GM10847 (cell line): Measurements from ENCODE around the gene SAPCD2.
A peak's percentile ranks its signal among the peaks of the same experiment; 100 is the strongest.

ENCODE experiments used
- POLR2A ChIP-seq: IDR thresholded peaks from 2 replicates; pipeline ENCODE4 v1.6.1; 2011; ENCODE audit not compliant: insufficient read length; ENCODE audit errors: extremely low read depth

SAPCD2 gene, protein sequence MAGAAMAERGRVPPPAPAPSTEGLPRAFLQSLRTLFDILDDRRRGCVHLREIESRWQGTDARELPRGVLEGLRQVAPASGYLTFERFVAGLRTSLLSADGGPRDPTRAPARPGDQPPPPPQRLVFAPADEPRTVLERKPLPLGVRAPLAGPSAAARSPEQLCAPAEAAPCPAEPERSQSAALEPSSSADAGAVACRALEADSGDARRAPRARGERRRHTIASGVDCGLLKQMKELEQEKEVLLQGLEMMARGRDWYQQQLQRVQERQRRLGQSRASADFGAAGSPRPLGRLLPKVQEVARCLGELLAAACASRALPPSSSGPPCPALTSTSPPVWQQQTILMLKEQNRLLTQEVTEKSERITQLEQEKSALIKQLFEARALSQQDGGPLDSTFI

DNA sequence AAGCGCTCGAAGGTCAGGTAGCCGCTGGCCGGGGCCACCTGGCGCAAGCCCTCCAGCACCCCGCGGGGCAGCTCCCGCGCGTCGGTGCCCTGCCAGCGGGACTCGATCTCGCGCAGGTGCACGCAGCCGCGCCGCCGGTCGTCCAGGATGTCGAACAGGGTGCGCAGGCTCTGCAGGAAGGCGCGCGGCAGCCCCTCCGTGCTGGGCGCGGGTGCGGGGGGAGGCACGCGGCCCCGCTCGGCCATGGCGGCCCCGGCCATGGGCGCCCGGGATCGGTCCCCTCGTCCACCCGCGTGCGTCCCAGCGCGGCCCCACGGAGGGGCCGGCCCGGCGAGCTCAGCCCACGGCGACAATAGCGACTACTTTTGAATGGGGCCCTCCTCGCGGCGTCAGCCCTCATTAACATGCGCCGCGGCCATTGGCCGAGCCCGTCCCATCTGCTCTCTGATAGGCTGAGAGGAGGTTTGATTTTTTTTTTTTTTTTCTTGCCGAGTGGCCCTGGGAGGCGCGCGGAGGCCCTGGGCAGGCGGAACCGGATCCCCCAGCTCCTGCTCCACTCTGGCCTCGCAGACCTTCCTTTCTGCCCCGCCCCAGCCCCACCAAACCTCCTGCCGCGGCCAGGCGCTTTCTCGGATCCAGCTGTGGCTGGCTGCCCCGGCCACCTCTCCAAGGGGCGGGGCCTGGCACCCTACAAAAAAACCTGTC is at the start of gene SAPCD2:
Gene SAPCD2 (minus strand): TSS at position 357 of the 705 bp plus-strand sequence. CDS start 97 bp downstream, at position 260.
- peak; percentile 57 for TF ChIP-seq POLR2A

DNA sequence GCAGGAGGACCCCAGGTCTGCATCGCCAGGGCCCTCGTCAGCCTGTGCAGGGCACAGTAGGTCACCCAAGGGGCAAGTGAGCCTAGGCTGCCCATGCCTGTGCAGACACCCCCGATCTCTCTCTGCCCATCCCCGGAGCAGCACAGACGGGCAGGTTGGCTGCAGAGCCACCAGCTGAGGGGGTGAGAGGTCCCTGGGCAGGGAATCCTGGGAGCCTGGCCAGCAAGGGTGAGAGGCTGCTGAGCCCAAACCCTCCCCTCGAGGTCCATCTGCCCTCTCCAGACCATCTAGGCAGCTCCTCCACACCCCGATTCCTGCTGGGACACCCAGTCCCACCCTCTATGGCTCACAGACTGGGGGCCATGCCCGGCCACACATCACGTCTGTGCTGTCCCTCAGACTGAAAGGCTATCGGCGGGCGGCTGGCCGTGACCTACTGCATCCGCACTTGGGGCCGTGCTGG is 46.9 kb upstream of the SAPCD2 start:
- TF ChIP-seq POLR2A, result no peak

DNA sequence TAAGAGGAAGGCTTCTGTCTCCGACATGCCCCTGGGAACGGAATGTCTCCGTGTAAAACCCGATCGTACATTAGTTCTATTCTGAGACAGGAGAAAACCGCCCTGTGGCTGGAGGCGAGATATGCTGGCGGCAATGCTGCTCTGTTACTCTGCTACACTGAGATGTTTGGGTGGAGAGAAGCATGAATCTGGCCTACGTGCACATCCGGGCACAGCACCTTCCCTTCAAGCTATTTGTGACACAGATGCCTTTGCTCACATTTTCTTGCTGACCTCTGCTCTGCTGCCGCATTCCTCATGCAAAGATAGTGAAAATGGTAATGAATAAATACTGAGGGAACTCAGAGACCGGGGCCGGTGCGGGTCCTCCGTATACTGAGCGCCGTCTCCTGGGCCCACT is 46.4 kb upstream of the SAPCD2 start:
- TF ChIP-seq POLR2A, result no peak

DNA sequence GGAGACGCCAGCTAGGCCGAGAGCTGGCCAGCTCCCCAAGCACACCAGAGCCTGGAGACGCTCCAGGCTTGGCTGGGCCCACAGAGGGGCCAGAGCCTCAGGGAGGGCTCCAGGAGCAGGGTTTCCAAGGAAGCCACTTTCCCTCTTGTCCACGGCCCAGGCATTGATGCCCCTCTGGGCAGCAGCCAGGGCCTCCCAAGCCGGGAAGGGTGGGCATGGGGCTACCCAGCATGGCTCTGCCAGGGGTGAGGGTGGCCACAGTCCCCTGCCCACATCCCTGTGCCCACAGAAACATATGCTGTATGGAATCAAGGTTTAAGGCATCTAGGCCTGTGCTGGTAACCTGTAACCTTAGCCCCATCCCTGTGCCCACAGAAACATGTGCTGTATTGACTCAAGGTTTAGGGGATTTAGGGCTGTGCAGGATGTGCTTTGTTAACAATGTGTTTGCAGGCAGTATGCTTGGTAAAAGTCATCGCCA is 45.7 kb upstream of the SAPCD2 start:
- no peak for TF ChIP-seq POLR2A

DNA sequence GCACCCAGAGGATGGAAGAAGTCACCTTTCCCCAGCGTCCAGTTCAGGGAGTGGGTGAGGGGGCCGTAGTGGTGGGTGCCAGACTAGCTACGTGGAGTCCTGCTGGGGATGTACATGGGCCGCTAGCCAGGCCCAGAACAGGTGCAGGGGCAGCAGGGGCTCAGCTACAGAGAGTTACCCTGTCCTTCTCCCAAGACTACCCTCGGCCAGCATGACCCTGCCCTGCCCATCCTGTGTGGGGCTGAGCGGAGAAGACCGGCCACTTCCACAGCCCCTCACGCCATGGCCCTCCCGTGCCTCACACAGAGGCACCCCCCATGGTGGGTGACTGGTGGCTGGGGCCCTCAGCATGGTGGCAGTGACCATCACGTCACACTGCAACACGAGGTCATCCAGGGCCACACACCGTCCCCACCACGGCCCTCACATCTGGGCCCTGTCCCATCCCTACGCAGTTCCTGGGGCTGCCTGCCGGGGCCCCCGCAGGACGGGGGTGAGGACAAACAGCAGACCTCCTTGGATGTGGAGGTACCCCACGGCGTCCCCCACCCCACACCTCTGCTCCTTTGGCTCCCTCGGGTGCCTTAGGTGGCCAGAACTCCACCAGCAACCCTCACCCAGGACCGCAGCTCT is 45.2 kb upstream of the SAPCD2 start:
- TF ChIP-seq POLR2A, result no peak

DNA sequence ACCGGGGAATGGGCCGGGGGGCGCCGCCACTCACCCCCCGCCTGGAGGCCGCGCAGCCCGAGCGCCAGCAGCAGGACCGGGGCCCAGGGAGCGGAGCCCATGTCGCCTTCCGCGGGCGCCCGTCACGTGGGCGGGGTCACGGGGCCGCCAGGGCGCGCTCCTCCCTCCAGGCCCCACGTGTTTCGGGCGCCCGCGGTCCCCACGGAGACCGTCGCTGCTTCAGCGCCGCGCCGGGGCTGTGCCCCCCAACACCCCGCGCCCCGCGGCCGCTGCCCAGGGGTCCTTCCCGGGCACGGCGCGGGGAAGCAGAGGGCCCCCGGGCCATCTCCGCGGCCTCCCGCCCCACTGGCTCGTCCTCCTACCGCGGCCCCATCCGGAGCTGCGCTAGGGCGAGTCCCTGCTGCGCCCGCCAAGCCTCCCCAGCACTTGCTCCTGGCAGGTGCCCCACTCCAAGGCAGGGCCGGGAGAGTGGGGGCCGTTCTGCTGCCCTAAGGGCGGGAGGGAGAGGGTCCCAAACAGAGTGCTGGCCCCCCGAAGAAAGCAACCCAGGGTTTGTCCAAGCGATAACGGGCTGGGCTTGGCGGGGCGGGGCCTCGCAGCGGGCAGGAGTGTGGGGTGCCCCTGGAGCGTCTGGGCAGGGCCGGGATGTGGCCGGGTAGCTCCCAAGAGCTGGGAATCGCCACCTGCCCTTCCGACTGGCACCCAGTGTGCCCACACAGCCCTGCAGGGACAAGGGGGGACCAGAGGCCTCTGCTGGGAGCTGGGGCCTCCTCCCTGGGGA is 44.4 kb upstream of the SAPCD2 start, which contains the start of gene DPP7:
Gene DPP7 (minus strand): TSS at position 121 of the 781 bp plus-strand sequence. CDS start 20 bp downstream, at position 101.
- peak; percentile 67 for TF ChIP-seq POLR2A

DNA sequence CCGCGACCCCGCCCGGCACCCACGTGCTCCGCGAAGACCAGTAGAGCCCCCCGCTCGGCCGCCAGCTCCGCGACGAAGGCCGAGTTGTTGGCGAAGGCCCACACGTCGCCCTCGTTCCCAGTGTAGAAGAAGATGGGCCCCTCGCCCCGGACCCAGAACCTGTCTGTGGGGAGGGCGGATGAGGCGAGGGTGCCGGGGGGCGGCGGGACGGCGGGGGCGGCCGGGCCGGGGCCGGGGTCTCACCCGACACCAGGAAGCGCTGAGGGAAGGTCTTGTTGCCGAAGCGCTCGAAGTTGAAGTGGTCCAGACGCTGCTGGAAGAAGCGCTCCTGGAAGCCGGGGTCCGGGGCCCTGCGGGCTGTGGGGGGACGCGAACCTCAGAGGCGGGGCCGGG is 43.9 kb upstream of the SAPCD2 start:
- no peak for TF ChIP-seq POLR2A

DNA sequence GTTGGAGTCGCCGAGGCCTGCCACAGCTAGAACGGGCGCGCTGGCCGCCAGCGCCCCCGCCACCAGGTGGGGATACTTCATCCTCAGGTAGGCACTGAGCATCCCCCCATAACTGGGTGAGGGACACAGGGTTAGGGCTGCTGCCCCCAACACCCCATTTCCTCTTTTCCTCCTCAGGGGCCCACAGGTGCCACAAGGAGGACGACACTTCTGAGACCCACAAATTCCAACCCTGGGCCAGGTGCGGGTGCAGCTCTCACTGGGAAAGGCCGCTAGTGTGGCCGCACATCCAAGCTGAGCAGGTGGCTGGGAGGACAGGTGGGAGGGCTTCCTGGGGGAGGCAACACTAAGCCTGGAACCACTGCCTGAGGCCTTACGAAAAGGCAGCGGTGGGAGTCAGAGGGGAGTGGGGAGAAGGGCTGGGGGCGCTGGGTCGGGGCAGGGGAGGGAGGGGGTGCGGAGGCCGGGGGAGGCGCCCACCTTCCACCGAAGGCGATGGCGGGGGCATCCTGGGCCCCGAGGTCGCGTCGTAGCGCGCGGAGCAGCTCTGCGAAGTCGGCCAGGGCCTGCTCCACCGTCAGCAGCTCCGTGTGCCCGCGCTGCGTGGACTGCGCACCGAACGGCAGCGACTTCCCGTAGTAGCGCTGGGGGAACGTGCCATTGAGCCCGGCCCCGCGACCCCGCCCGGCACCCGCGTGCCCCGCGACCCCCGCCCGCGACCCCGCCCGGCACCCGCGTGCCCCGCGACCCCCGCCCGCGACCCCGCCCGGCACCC is 43.2 kb upstream of the SAPCD2 start:
- TF ChIP-seq POLR2A, result no peak

DNA sequence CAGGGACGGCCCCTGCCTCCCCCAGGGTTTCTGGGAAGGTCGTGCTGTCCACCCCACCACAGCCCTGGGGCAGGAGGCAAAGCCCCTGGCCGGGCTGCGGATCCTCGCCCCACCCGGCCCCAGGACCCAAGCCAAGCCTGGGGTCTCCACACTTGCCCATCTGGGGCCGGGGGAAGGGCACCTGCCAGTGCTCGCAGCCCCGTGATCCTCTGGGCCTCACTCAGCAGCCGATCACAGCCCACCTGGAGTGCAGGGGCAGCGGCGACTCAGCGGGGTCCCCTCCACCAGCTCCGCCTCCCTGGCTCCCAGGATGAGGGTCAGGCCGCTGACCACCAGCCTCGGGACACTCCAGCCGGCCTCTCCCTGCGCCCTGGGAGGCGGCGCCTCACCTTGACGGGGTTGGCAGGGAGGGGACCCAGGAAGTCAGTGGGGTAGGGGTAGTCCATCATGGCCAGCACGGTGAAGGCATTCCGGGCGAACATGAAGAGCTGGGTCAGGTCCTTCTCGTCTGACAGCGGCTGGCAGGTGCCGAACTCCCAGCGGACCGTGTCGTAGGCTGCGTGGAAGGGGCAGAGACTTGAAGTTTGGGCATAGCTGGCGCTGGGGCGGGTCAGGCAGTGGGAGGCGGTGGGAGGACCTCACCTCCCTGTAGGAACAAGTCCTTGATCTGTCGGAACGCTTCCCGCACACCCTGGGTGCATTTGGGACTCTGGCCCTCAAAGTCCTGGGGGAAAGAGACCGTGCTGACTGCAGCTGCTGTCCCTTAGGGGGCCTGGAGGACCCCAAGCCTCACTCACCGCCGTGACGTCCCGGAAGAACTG is 42.4 kb upstream of the SAPCD2 start:
- no peak for TF ChIP-seq POLR2A

DNA sequence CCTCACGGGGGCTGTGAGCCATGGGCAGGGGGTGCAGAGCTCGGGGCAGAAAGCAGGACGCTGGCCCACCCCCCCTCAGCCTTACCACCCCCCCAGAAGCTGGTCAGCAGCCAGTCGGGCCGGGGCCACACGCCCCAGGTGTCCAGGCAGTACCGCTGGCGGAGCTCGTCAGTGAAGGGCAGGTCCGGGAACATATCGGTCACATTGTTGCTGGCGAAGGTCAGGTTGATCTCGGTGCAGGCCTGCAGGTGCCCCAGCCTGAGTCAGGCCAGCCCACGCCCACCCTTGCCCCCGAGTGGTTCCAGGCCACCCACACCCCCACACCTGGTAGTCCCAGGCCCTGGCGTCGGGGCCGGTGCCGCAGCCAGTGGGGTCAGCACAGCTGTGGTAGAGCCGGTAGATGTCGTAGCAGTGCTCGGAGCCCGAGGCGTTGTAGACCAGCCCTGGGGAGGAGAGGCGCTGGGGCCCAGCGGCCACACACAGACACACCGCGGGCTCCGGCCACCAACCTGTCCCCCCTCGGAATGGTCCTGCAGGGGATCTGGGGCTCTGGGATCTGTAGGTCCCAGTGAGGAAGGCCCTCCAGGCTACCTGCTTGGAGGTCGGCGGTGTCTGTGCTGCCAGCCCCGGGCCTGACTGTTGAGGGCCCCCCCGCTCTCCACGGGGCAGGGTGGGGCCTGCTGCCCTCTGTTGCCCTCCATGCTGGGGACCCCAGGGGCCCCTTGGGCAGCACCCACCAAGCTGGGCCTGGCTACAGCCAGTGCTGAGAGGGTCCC is 41.6 kb upstream of the SAPCD2 start:
- TF ChIP-seq POLR2A, result no peak

DNA sequence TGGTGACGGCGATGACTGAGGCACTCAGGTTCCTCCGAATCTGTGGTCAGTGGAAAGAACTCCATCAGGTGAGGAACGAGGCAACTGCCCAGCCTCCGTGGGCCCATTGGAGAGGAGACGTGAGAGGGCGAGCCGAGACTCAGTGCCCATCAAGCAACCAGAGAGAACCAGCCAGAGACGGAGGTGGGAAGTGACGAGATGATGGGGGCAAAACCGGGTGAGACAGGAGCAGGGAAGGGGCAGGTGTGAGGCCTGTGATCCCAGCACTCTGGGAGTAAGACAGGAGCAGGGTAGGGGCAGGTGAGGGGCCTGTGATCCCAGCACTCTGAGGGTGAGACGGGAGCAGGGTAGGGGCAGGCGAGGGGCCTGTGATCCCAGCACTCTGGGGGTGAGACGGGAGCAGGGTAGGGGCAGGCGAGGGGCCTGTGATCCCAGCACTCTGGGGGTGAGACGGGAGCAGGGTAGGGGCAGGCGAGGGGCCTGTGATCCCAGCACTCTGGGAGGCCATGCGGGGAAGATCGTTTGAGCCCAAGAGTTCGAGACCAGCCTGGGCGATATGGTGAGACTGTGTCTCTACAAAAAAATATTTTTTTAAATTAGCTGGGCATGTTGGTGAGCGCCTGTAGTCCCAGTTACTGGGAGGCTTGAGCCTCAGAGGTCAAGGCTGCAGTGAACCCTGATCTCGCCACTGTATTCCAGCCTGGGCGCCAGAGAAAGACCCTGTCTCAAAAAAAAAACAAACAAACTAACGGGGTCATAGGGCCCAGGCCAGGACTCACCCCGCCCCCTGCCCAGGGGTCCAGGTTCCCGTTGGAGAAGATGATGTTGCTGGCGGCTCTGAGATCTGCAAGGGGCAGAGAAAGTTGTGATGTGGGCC is 40.8 kb upstream of the SAPCD2 start:
- TF ChIP-seq POLR2A, result no peak
